Vagina (tissue), 2 donors: Measurements from ENCODE around the gene EHD2. TPM values are rescaled to one million over a fixed set of nuclear protein-coding genes. Genes with fewer than 3 reads are reported as not detected.

Experiments used
- DNase-seq, 2 donors: peaks; one replicate each; pipeline ENCODE4 v3.0.0-alpha.2; 2017; ENCODE audit errors: extremely low spot score in 2 of 2
- H3K27ac ChIP-seq: fragments of 200-600 bp; sonication (generic); one replicate; pipeline ENCODE4 v1.5.1; 2019
- H3K27me3 ChIP-seq: fragments of 200-600 bp; sonication (generic); one replicate; pipeline ENCODE4 v1.5.1; 2019
- H3K36me3 ChIP-seq, 2 donors: fragments of 200-600 bp; sonication (generic); one replicate each; pipeline ENCODE4 v1.5.1; 2017 to 2019
- H3K4me1 ChIP-seq: fragments of 200-600 bp; sonication (generic); one replicate; pipeline ENCODE4 v1.5.1; 2019
- H3K4me3 ChIP-seq, 2 donors: fragments of 200-600 bp; sonication (generic); 1 replicate in 1 of 2; 2 replicates in 1 of 2; pipeline ENCODE4 v1.5.1; 2016 to 2019
- H3K9me3 ChIP-seq: fragments of 200-600 bp; sonication (generic); one replicate; pipeline ENCODE4 v1.5.1; 2019
- CTCF ChIP-seq, 3 experiments: fragments of 450-650 bp in 2 of 3; fragments of 200-600 bp in 1 of 3; sonication (generic) in 1 of 3; IDR thresholded peaks; one replicate each; pipeline ENCODE4 v1.5.1; 2017 to 2019; ENCODE audit warnings: antibody characterized with exemption in 3 of 3, mild to moderate bottlenecking in 2 of 3, moderate library complexity in 2 of 3
- POLR2A ChIP-seq, 2 donors: fragments of 450-650 bp; IDR thresholded peaks; one replicate each; pipeline ENCODE4 v1.6.1; 2017; ENCODE audit warnings: antibody characterized with exemption in 2 of 2, mild to moderate bottlenecking in 2 of 2, moderate library complexity in 2 of 2
- POLR2AphosphoS5 ChIP-seq, 2 donors: sonication (generic); formaldehyde crosslinking; IDR thresholded peaks; one replicate each; pipeline ENCODE4 v1.9.0; 2017; ENCODE audit warnings: antibody characterized with exemption in 2 of 2, mild to moderate bottlenecking in 2 of 2, low read depth in 1 of 2; ENCODE audit not compliant: insufficient read depth in 1 of 2
- intact Hi-C: fragments of 100-400 bp; cut with DNase I; formaldehyde crosslinking; loops from one replicate; pipeline ENCODE4 v1.15.1; 2023
- total RNA-seq: library from RNA; depleted of rRNA; stranded (reverse); fragments of >200 nt; gene quantifications from one replicate; pipeline ENCODE4 v1.2.3, GENCODE V29; 2016

EHD2 gene
- total RNA-seq, 1 donor from 2014 or later = 125 TPM

DNA sequence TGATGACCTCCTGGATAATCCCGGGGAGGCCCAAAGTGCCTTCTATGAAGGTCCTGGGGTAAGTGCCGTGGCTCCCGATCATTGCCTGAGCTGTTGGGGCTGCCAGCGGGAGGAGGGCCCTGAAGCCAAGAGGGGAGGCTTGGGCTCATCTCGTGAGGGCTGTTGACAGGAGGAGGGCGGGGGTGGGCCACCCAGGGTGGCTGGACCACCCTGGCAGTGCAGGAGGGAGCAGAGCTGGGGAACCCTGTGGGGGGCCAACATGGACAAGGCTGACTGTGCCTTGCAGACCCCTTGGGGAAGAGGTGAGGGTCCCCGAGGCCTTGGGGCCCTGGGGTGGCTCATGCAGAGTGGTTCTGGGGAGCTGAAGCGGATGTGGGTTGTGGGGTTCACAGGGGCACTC is 37.4 kb upstream of the EHD2 start:
- intact Hi-C loops = loop anchor here (10.0 kb wide), 1 partner anchor 231 kb away; no protein-coding TSS in a partner anchor
- no peak for TF ChIP-seq CTCF (IDR thresholded peaks at IDR 0.05)
- TF ChIP-seq POLR2A (IDR thresholded peaks at IDR 0.05) = no peak
- no peak for TF ChIP-seq POLR2AphosphoS5 (IDR thresholded peaks at IDR 0.05; ENCODE audit: insufficient read depth in 1 of 2, low read depth in 1 of 2)
- DNase-seq = no peak

DNA sequence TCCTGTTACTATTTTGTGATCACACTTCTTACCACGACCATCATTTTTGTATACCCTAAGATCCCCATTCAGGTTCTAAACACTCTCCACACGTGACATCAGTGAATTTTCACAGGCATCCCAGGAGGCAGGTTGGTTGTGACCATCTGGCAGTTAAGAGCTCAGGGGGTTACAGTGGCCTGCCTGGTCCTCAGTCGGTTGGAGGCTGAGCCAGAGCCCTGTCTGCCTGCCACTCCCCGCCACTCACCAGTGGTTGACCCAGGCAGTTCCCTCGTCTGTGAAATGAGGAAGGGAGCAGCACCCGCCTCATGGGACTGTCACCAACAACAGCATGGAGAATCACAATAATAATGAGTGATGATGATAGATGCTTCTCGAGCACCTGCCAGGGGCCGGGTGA is 36.4 kb upstream of the EHD2 start:
- intact Hi-C loops = loop anchor here (10.0 kb wide), 1 partner anchor 232 kb away; no protein-coding TSS in a partner anchor
- Histone ChIP-seq H3K4me1 (no peaks in the 10 kb centered on the region), H3K9me3 (no peaks in the 10 kb centered on the region), H3K27ac (no peak overlapping the region), H3K36me3 (peaks cover 0 to 62% of the 10 kb centered on the region in 2 donors), H3K27me3 (no peaks in the 10 kb centered on the region), H3K4me3 (no peak overlapping the region)
- DNase-seq = no peak
- TF ChIP-seq POLR2AphosphoS5 (IDR thresholded peaks at IDR 0.05; ENCODE audit: insufficient read depth in 1 of 2, low read depth in 1 of 2) (no peak), CTCF (IDR thresholded peaks at IDR 0.05) (no peak), POLR2A (IDR thresholded peaks at IDR 0.05) (no peak)

More for the DNA sequence above, 37.4 kb upstream of the EHD2 start:
- no peaks in the 10 kb centered on the region for H3K4me1 ChIP-seq
- H3K36me3 ChIP-seq = peaks cover 0 to 57% of the 10 kb centered on the region in 2 donors
- H3K27ac ChIP-seq = no peak overlapping the region
- H3K9me3 ChIP-seq = no peaks in the 10 kb centered on the region
- no peaks in the 10 kb centered on the region for H3K27me3 ChIP-seq
- no peak overlapping the region for H3K4me3 ChIP-seq

- H3K9me3 ChIP-seq = no peaks in the 10 kb centered on the region
Observed at GRCh38 chr19:47679251-47679900, 33.8 kb upstream of the EHD2 start.

GRCh38 chr19:47679922-47680857 is 33.0 kb upstream of the EHD2 start:
- no peak for DNase-seq
- peaks cover 0 to 44% of the 10 kb centered on the region in 2 donors for H3K36me3 ChIP-seq
- intact Hi-C loops = loop anchor here (10.0 kb wide), 1 partner anchor 235 kb away; no protein-coding TSS in a partner anchor

More at GRCh38 chr19:47679251-47679900, 33.8 kb upstream of the EHD2 start:
- H3K27ac ChIP-seq = no peak overlapping the region
- H3K27me3 ChIP-seq = no peaks in the 10 kb centered on the region
- intact Hi-C loops = loop anchor here (10.0 kb wide), 1 partner anchor 235 kb away; no protein-coding TSS in a partner anchor
- peaks cover 0 to 51% of the 10 kb centered on the region in 2 donors for H3K36me3 ChIP-seq
- H3K4me3 ChIP-seq = no peak overlapping the region
- no peaks in the 10 kb centered on the region for H3K4me1 ChIP-seq
- no peak for DNase-seq
- TF ChIP-seq POLR2A (IDR thresholded peaks at IDR 0.05) = no peak
- TF ChIP-seq POLR2AphosphoS5 (IDR thresholded peaks at IDR 0.05; ENCODE audit: insufficient read depth in 1 of 2, low read depth in 1 of 2) = no peak
- no peak for TF ChIP-seq CTCF (IDR thresholded peaks at IDR 0.05)

More at GRCh38 chr19:47679922-47680857, 33.0 kb upstream of the EHD2 start:
- TF ChIP-seq POLR2AphosphoS5 (IDR thresholded peaks at IDR 0.05; ENCODE audit: insufficient read depth in 1 of 2, low read depth in 1 of 2) (no peak), CTCF (IDR thresholded peaks at IDR 0.05) (no peak), POLR2A (IDR thresholded peaks at IDR 0.05) (no peak)
- Histone ChIP-seq H3K27ac (no peak overlapping the region), H3K9me3 (no peaks in the 10 kb centered on the region), H3K27me3 (no peaks in the 10 kb centered on the region), H3K4me1 (no peaks in the 10 kb centered on the region), H3K4me3 (no peak overlapping the region)
